GM06990 (cell line): ENCODE measurements around the gene PIGR.

ENCODE experiments used
- DNase-seq: peaks from one replicate; pipeline ENCODE4 v3.0.0-alpha.2; 2011; ENCODE audit not compliant: insufficient read length; ENCODE audit errors: extremely low read depth
- H3K27me3 ChIP-seq: replicated peaks from 2 replicates; pipeline ENCODE4 v1.6.0; 2011; ENCODE audit warnings: low read length; ENCODE audit not compliant: control insufficient read depth, insufficient read depth
- H3K36me3 ChIP-seq: 2 replicates; pipeline ENCODE4 v1.5.1; 2011; ENCODE audit warnings: low read length; ENCODE audit not compliant: control insufficient read depth, insufficient read depth
- H3K4me3 ChIP-seq: replicated peaks from 2 replicates; pipeline ENCODE4 v1.5.1; 2011; ENCODE audit warnings: low read depth, mild to moderate bottlenecking, control low read depth, low read length
- CTCF ChIP-seq: IDR thresholded peaks from 2 replicates; pipeline ENCODE4 v1.5.1; 2011; ENCODE audit warnings: low read length, control low read depth, mild to moderate bottlenecking, inconsistent platforms; ENCODE audit not compliant: insufficient read depth, poor library complexity, severe bottlenecking

The PIGR gene

GRCh38 chr1:206972728-206973127 is 26.5 kb upstream of the PIGR start:
- no peak for DNase-seq
- H3K4me3 ChIP-seq = no peak overlapping the region
- H3K27me3 ChIP-seq = no peaks in the 10 kb centered on the region
- no peak for TF ChIP-seq CTCF
- no peaks in the 10 kb centered on the region for H3K36me3 ChIP-seq

GRCh38 chr1:206971029-206971655 is 24.9 kb upstream of the PIGR start:
- DNase-seq = no peak
- no peak overlapping the region for H3K4me3 ChIP-seq
- TF ChIP-seq CTCF = no peak
- H3K27me3 ChIP-seq = no peaks in the 10 kb centered on the region
- H3K36me3 ChIP-seq = no peaks in the 10 kb centered on the region

GRCh38 chr1:206970446-206970845 is 24.2 kb upstream of the PIGR start, which contains the start of gene FCAMR:
TSS of gene FCAMR (minus strand) at chr1:206970460. CDS start at chr1:206970125, 335 bp downstream.
- no peak for DNase-seq
- Histone ChIP-seq H3K27me3 (no peaks in the 10 kb centered on the region), H3K4me3 (no peak within 1 kb of the TSS), H3K36me3 (no peaks in the 10 kb centered on the region)
- no peak for TF ChIP-seq CTCF

GRCh38 chr1:206969090-206969489 is 22.8 kb upstream of the PIGR start:
- no peaks in the 10 kb centered on the region for H3K27me3 ChIP-seq
- no peaks in the 10 kb centered on the region for H3K36me3 ChIP-seq
- DNase-seq = no peak
- no peak overlapping the region for H3K4me3 ChIP-seq
- no peak for TF ChIP-seq CTCF

- H3K27me3 ChIP-seq = no peaks in the 10 kb centered on the region
- TF ChIP-seq CTCF = no peak
- DNase-seq = peak; percentile 44
- no peaks in the 10 kb centered on the region for H3K36me3 ChIP-seq
- no peak overlapping the region for H3K4me3 ChIP-seq
These were observed 21.0 kb upstream of the PIGR start for GRCh38 chr1:206967096-206967849.
